GM23338 (cell line): ENCODE data around the gene RC3H2. TPM values are rescaled to one million over a fixed set of nuclear protein-coding genes. Genes with fewer than 3 reads are reported as not detected.

ENCODE experiments used
- ATAC-seq: fragments of 200-7000 bp; cut with Tn5 transposase; 3 replicates; pipeline ENCODE4 v1.9.1; 2020
- DNase-seq: peaks from one replicate; pipeline ENCODE4 v3.0.0-alpha.2; 2015; ENCODE audit warnings: low spot score
- H2AFZ ChIP-seq: fragments of 200-600 bp; sonication (generic); 2 replicates; pipeline ENCODE4 v1.8.0; 2016; ENCODE audit warnings: antibody characterized with exemption, mild to moderate bottlenecking, moderate library complexity
- H3F3A ChIP-seq: fragments of 200-600 bp; sonication (generic); replicated peaks from 2 replicates; pipeline ENCODE4 v1.8.0; 2017; ENCODE audit warnings: antibody characterized with exemption, mixed run types, low read depth
- H3K27ac ChIP-seq: fragments of 200-600 bp; sonication (generic); 2 replicates; pipeline ENCODE4 v1.6.1; 2016; ENCODE audit warnings: low read depth
- H3K27me3 ChIP-seq: fragments of 200-600 bp; sonication (generic); 2 replicates; pipeline ENCODE4 v1.8.0; 2016; ENCODE audit warnings: mild to moderate bottlenecking, mixed run types, moderate library complexity; ENCODE audit not compliant: insufficient read depth
- H3K36me3 ChIP-seq: fragments of 200-600 bp; sonication (generic); 2 replicates; pipeline ENCODE4 v1.8.0; 2016; ENCODE audit warnings: mild to moderate bottlenecking; ENCODE audit not compliant: insufficient read depth
- H3K4me1 ChIP-seq: fragments of 200-600 bp; sonication (generic); 2 replicates; pipeline ENCODE4 v1.8.0; 2016; ENCODE audit warnings: mild to moderate bottlenecking, moderate library complexity; ENCODE audit not compliant: insufficient read depth
- H3K4me2 ChIP-seq: fragments of 200-600 bp; sonication (generic); 2 replicates; pipeline ENCODE4 v1.7.1; 2017; ENCODE audit warnings: mixed run types
- H3K4me3 ChIP-seq: fragments of 200-600 bp; sonication (generic); 2 replicates; pipeline ENCODE4 v1.6.1; 2016; ENCODE audit warnings: mixed run types
- H3K79me2 ChIP-seq: fragments of 200-600 bp; sonication (generic); replicated peaks from 2 replicates; pipeline ENCODE4 v1.8.0; 2017; ENCODE audit warnings: mild to moderate bottlenecking; ENCODE audit not compliant: insufficient read depth
- H3K9me2 ChIP-seq: fragments of 200-600 bp; sonication (generic); 2 replicates; pipeline ENCODE4 v1.8.0; 2017; ENCODE audit not compliant: insufficient read depth
- H4K20me1 ChIP-seq: fragments of 200-600 bp; sonication (generic); replicated peaks from 2 replicates; pipeline ENCODE4 v1.8.0; 2017; ENCODE audit warnings: mild to moderate bottlenecking; ENCODE audit not compliant: insufficient read depth
- H3K27ac Mint-ChIP-seq: 2 replicates; pipeline ENCODE4 v1.8.0; 2020; ENCODE audit warnings: inconsistent platforms, mild to moderate bottlenecking, moderate library complexity, mixed read lengths
- H3K27me3 Mint-ChIP-seq: 3 replicates; pipeline ENCODE4 v1.8.0; 2022; ENCODE audit warnings: low read depth, mild to moderate bottlenecking, moderate library complexity, mixed read lengths, inconsistent platforms; ENCODE audit not compliant: insufficient read depth, poor library complexity
- H3K36me3 Mint-ChIP-seq: 3 replicates; pipeline ENCODE4 v1.8.0; 2021; ENCODE audit warnings: low read depth, mild to moderate bottlenecking, inconsistent platforms, moderate library complexity, mixed read lengths
- H3K4me1 Mint-ChIP-seq: 3 replicates; pipeline ENCODE4 v1.8.0; 2020; ENCODE audit warnings: mild to moderate bottlenecking, inconsistent platforms, mixed read lengths
- H3K4me3 Mint-ChIP-seq: 3 replicates; pipeline ENCODE4 v1.8.0; 2021; ENCODE audit warnings: moderate library complexity, mild to moderate bottlenecking, inconsistent platforms, mixed read lengths
- H3K9me3 Mint-ChIP-seq: 3 replicates; pipeline ENCODE4 v1.8.0; 2020; ENCODE audit warnings: moderate library complexity, mild to moderate bottlenecking, inconsistent platforms, mixed read lengths
- CREB1 ChIP-seq: fragments of 250-450 bp; sonication (Bioruptor Pico); IDR thresholded peaks from 2 replicates; pipeline ENCODE4 v1.5.0; 2020; ENCODE audit warnings: low read depth, mild to moderate bottlenecking, moderate library complexity
- CTCF ChIP-seq, 2 experiments: fragments of 200-600 bp in 1 of 2; sonication (generic) in 1 of 2; conservative IDR thresholded peaks; 2 replicates each; pipeline versions ENCODE4 v1.5.1 to v1.6.1; 2016 to 2017; ENCODE audit warnings: antibody characterized with exemption in 2 of 2, low read depth in 2 of 2, mild to moderate bottlenecking in 2 of 2, moderate library complexity in 1 of 2
- ETS1 ChIP-seq: IDR thresholded peaks from 2 replicates; pipeline ENCODE4 v1.6.1; 2016; ENCODE audit warnings: antibody characterized with exemption
- EZH2 ChIP-seq: fragments of 200-600 bp; sonication (generic); IDR thresholded peaks from one replicate; pipeline ENCODE4 v1.8.0; 2017; ENCODE audit warnings: antibody characterized with exemption, mild to moderate bottlenecking, low read depth; ENCODE audit not compliant: unreplicated experiment
- EZH2phosphoT487 ChIP-seq: fragments of 200-600 bp; sonication (generic); IDR thresholded peaks from one replicate; pipeline ENCODE4 v1.8.1; 2018; ENCODE audit warnings: antibody characterized with exemption; ENCODE audit not compliant: unreplicated experiment
- JUNB ChIP-seq: IDR thresholded peaks from one replicate; pipeline ENCODE4 v1.6.1; 2016; ENCODE audit warnings: antibody characterized with exemption; ENCODE audit not compliant: unreplicated experiment
- STAT1 ChIP-seq: IDR thresholded peaks from one replicate; pipeline ENCODE4 v1.6.1; 2016; ENCODE audit warnings: antibody characterized with exemption; ENCODE audit not compliant: unreplicated experiment
- ZNF114 ChIP-seq: fragments of 250-450 bp; sonication (Bioruptor Pico); IDR thresholded peaks from 2 replicates; pipeline ENCODE4 v1.5.0; 2020; ENCODE audit warnings: mild to moderate bottlenecking, moderate library complexity
- ZNF331 ChIP-seq: fragments of 250-450 bp; sonication (Bioruptor Pico); IDR thresholded peaks from 2 replicates; pipeline ENCODE4 v1.5.0; 2020; ENCODE audit warnings: low read depth, mild to moderate bottlenecking, moderate library complexity
- ZNF462 ChIP-seq: fragments of 250-450 bp; sonication (Bioruptor Pico); IDR thresholded peaks from 2 replicates; pipeline ENCODE4 v1.5.0; 2020; ENCODE audit warnings: mild to moderate bottlenecking, moderate library complexity
- polyA plus RNA-seq: library from polyadenylated mRNA; unstranded; fragments of >200 nt; fragmentation: Nextera tagmentation; extraction: Ambion mirVana; gene quantifications from 2 replicates; pipeline ENCODE4 v1.2.1, GENCODE V29; 2016
- total RNA-seq: library from RNA; depleted of rRNA; stranded (reverse); fragments of >200 nt; shearing (Covaris generic); gene quantifications from 2 replicates; pipeline ENCODE4 v1.2.3, GENCODE V29; 2014

The RC3H2 gene
- total and polyA plus RNA-seq, 2 experiments from 2014 or later, result 24.9 to 37.5 TPM

- Mint-ChIP-seq H3K9me3 (no peaks in the 10 kb centered on the region), H3K36me3 (peaks cover 46% of the 10 kb centered on the region), H3K4me1 (no peaks in the 10 kb centered on the region), H3K27me3 (peaks cover 3% of the 10 kb centered on the region), H3K4me3 (no peak overlapping the region), H3K27ac (no peak overlapping the region)
- no peaks in the 10 kb centered on the region for H3K27me3 ChIP-seq
- no peak for TF ChIP-seq STAT1
- H3K9me2 ChIP-seq, result no peaks in the 10 kb centered on the region
- H3K4me2 ChIP-seq, result no peak overlapping the region
- peaks cover 18% of the 10 kb centered on the region for H4K20me1 ChIP-seq
- no peaks in the 10 kb centered on the region for H3K4me1 ChIP-seq
- peaks cover 13% of the 10 kb centered on the region for H3K79me2 ChIP-seq
- no peaks in the 10 kb centered on the region for H3F3A ChIP-seq
- DNase-seq, result no peak
- peaks cover 23% of the 10 kb centered on the region for H3K36me3 ChIP-seq
- ATAC-seq, result no peak
- no peak overlapping the region for H3K4me3 ChIP-seq
- no peak overlapping the region for H3K27ac ChIP-seq
- H2AFZ ChIP-seq, result no peak overlapping the region
These were observed 85.8 kb downstream of the RC3H2 start for GRCh38 chr9:122819326-122819725.

GRCh38 chr9:122816163-122816867, 88.8 kb downstream of the RC3H2 start:
- Mint-ChIP-seq H3K9me3 (no peaks in the 10 kb centered on the region), H3K4me3 (no peak overlapping the region), H3K27me3 (peaks cover 3% of the 10 kb centered on the region), H3K36me3 (peaks cover 31% of the 10 kb centered on the region), H3K27ac (peak overlapping the region; percentile 70), H3K4me1 (no peaks in the 10 kb centered on the region)
- peaks cover 11% of the 10 kb centered on the region for H4K20me1 ChIP-seq
- H3K27ac ChIP-seq, result no peak overlapping the region; the same call in 1 of the 2 replicates
- no peaks in the 10 kb centered on the region for H3F3A ChIP-seq
- no peak overlapping the region for H2AFZ ChIP-seq
- H3K79me2 ChIP-seq, result peaks cover 9% of the 10 kb centered on the region
- no peaks in the 10 kb centered on the region for H3K27me3 ChIP-seq
- ATAC-seq (no peak), DNase-seq (no peak)
- no peak overlapping the region for H3K4me2 ChIP-seq
- H3K9me2 ChIP-seq, result no peaks in the 10 kb centered on the region
- peaks cover 11% of the 10 kb centered on the region for H3K36me3 ChIP-seq
- H3K4me1 ChIP-seq, result no peaks in the 10 kb centered on the region
- H3K4me3 ChIP-seq, result no peak overlapping the region
- no peak for TF ChIP-seq EZH2phosphoT487
- TF ChIP-seq EZH2, result no peak
- no peak for TF ChIP-seq CREB1 (CRISPR knock-in tag)
- no peak for TF ChIP-seq STAT1
- TF ChIP-seq ETS1, result no peak
- no peak for TF ChIP-seq ZNF331 (CRISPR knock-in tag)
- no peak for TF ChIP-seq ZNF462 (CRISPR knock-in tag)
- TF ChIP-seq JUNB, result no peak
- TF ChIP-seq CTCF (conservative IDR thresholded peaks at IDR 0.05; ENCODE audit: low read depth in 2 of 2), result no peak
- no peak for TF ChIP-seq ZNF114
